Gastroesophageal sphincter (tissue), 4 donors: ENCODE results near the gene USP24. TPM values are rescaled to one million over a fixed set of nuclear protein-coding genes. Genes with fewer than 3 reads are reported as not detected.

Source experiments
- ATAC-seq: fragments of 150-250 bp; one replicate; pipeline ENCODE4 v1.9.1; 2016; ENCODE audit warnings: mild to moderate bottlenecking, moderate library complexity
- H3K27ac ChIP-seq, 4 donors: fragments of 200-600 bp; sonication (generic) in 3 of 4; 1 replicate in 3 of 4; 2 replicates in 1 of 4; pipeline ENCODE4 v1.5.1; 2016 to 2019
- H3K27me3 ChIP-seq: fragments of 200-600 bp; sonication (generic); one replicate; pipeline ENCODE4 v1.5.1; 2019
- H3K36me3 ChIP-seq, 2 donors: fragments of 200-600 bp; sonication (generic); one replicate each; pipeline ENCODE4 v1.5.1; 2019; ENCODE audit warnings: control low read depth in 1 of 2
- H3K4me1 ChIP-seq, 3 donors: fragments of 200-600 bp; sonication (generic); 1 replicate in 2 of 3; 2 replicates in 1 of 3; pipeline ENCODE4 v1.5.1; 2016 to 2019; ENCODE audit warnings: control low read depth in 2 of 3
- H3K4me3 ChIP-seq, 2 donors: fragments of 200-600 bp; sonication (generic); one replicate each; pipeline ENCODE4 v1.5.1; 2019; ENCODE audit warnings: mild to moderate bottlenecking in 1 of 2, moderate library complexity in 1 of 2
- H3K9me3 ChIP-seq, 3 donors: fragments of 200-600 bp; sonication (generic); one replicate each; pipeline ENCODE4 v1.5.1; 2017 to 2019; ENCODE audit warnings: control low read depth in 2 of 3
- CTCF ChIP-seq, 4 experiments: fragments of 200-600 bp in 2 of 4; fragments of 450-650 bp in 2 of 4; sonication (generic) in 1 of 4; IDR thresholded peaks; one replicate each; pipeline ENCODE4 v1.5.1; 2017 to 2019; ENCODE audit warnings: antibody characterized with exemption in 4 of 4, mild to moderate bottlenecking in 2 of 4, moderate library complexity in 2 of 4
- EP300 ChIP-seq: sonication (generic); formaldehyde crosslinking; IDR thresholded peaks from one replicate; pipeline ENCODE4 v1.6.1; 2017; ENCODE audit warnings: antibody characterized with exemption, mild to moderate bottlenecking
- POLR2A ChIP-seq, 2 donors: fragments of 450-650 bp; IDR thresholded peaks; one replicate each; pipeline ENCODE4 v1.6.1; 2017; ENCODE audit warnings: antibody characterized with exemption in 2 of 2, mild to moderate bottlenecking in 2 of 2, moderate library complexity in 1 of 2
- POLR2AphosphoS5 ChIP-seq: sonication (generic); formaldehyde crosslinking; IDR thresholded peaks from one replicate; pipeline ENCODE4 v1.6.1; 2017; ENCODE audit warnings: antibody characterized with exemption
- WGBS, 2 donors: methylation state at CpG; one replicate each; pipeline ENCODE4 v1.1.5; 2018; ENCODE audit warnings: low coverage in 1 of 2; 5-methylcytosine and 5-hydroxymethylcytosine counted together
- total RNA-seq, 4 donors: library from RNA; depleted of rRNA; stranded (reverse); fragments of >200 nt; gene quantifications; one replicate each; pipeline ENCODE4 v1.1.0, GENCODE V29; 2016

Gene USP24
- total RNA-seq, 4 donors from 2014 or later, result 36.8 to 54.8 (median 45.5) TPM

- 90 to 100% methylated on average over 2 to 4 of the region's 5 CpGs for WGBS, 2 donors
- no peak for TF ChIP-seq POLR2AphosphoS5
- TF ChIP-seq EP300, result no peak
- TF ChIP-seq CTCF (IDR thresholded peaks at IDR 0.05), result no peak
- no peak for TF ChIP-seq POLR2A (IDR thresholded peaks at IDR 0.05)
- H3K27ac ChIP-seq, result no peak overlapping the region
- no peak overlapping the region for H3K4me3 ChIP-seq
- H3K36me3 ChIP-seq, result no peaks in the 10 kb centered on the region
- H3K4me1 ChIP-seq, result peaks cover 0 to 16% (median 0%) of the 10 kb centered on the region in 3 donors
- no peaks in the 10 kb centered on the region for H3K27me3 ChIP-seq
- H3K9me3 ChIP-seq, result no peaks in the 10 kb centered on the region
- no peak for ATAC-seq
Observed at GRCh38 chr1:55180075-55180670, 35.0 kb downstream of the USP24 start.

- 82 to 97% methylated on average over 3 of the region's 3 CpGs for WGBS, 2 donors
- no peaks in the 10 kb centered on the region for H3K27me3 ChIP-seq
- TF ChIP-seq EP300 (no peak), POLR2A (IDR thresholded peaks at IDR 0.05) (no peak), POLR2AphosphoS5 (no peak), CTCF (IDR thresholded peaks at IDR 0.05) (no peak)
- H3K36me3 ChIP-seq, result no peaks in the 10 kb centered on the region
- no peaks in the 10 kb centered on the region for H3K9me3 ChIP-seq
- no peak overlapping the region for H3K27ac ChIP-seq
- no peak overlapping the region for H3K4me3 ChIP-seq
- no peak for ATAC-seq
- peaks cover 0 to 16% (median 0%) of the 10 kb centered on the region in 3 donors for H3K4me1 ChIP-seq
Observed at GRCh38 chr1:55179177-55179835, 35.9 kb downstream of the USP24 start.

GRCh38 chr1:55172687-55173086 is 42.5 kb downstream of the USP24 start:
- ATAC-seq, result no peak
- Histone ChIP-seq H3K9me3 (no peaks in the 10 kb centered on the region), H3K27me3 (no peaks in the 10 kb centered on the region), H3K4me3 (no peak overlapping the region), H3K27ac (no peak overlapping the region), H3K36me3 (peaks cover 0 to 32% of the 10 kb centered on the region in 2 donors), H3K4me1 (peaks cover 0 to 36% (median 3%) of the 10 kb centered on the region in 3 donors)
- TF ChIP-seq EP300 (no peak), POLR2AphosphoS5 (no peak), POLR2A (IDR thresholded peaks at IDR 0.05) (no peak), CTCF (IDR thresholded peaks at IDR 0.05) (no peak)
- WGBS, 2 donors, result 83 to 85% methylated on average over 3 of the region's 3 CpGs

- Histone ChIP-seq H3K27ac (no peak overlapping the region), H3K27me3 (no peaks in the 10 kb centered on the region), H3K9me3 (no peaks in the 10 kb centered on the region), H3K4me3 (no peak overlapping the region), H3K4me1 (peaks cover 0 to 40% (median 3%) of the 10 kb centered on the region in 3 donors), H3K36me3 (peaks cover 0 to 32% of the 10 kb centered on the region in 2 donors)
- 56 to 71% methylated on average over 2 of the region's 2 CpGs for WGBS, 2 donors
- TF ChIP-seq CTCF (IDR thresholded peaks at IDR 0.05) (no peak), POLR2A (IDR thresholded peaks at IDR 0.05) (no peak), POLR2AphosphoS5 (no peak), EP300 (no peak)
- no peak for ATAC-seq
Observed at GRCh38 chr1:55172272-55172671, 42.9 kb downstream of the USP24 start.

GRCh38 chr1:55171694-55172093 is 43.5 kb downstream of the USP24 start:
- no peak for ATAC-seq
- TF ChIP-seq CTCF (IDR thresholded peaks at IDR 0.05), result no peak
- no peak for TF ChIP-seq POLR2AphosphoS5
- TF ChIP-seq EP300, result no peak
- no peak for TF ChIP-seq POLR2A (IDR thresholded peaks at IDR 0.05)
- Histone ChIP-seq H3K27ac (no peak overlapping the region), H3K9me3 (no peaks in the 10 kb centered on the region), H3K36me3 (peaks cover 0 to 32% of the 10 kb centered on the region in 2 donors), H3K27me3 (no peaks in the 10 kb centered on the region), H3K4me1 (peaks cover 0 to 45% (median 5%) of the 10 kb centered on the region in 3 donors), H3K4me3 (no peak overlapping the region)
- 80 to 93% methylated on average over 3 of the region's 3 CpGs for WGBS, 2 donors
